DOHH2 (cell line): ENCODE data around the gene PRG3.

Experiments
- H3F3A ChIP-seq: fragments of 200-600 bp; sonication (generic), shearing (Covaris generic); 2 replicates; pipeline ENCODE4 v1.6.0; 2016; ENCODE audit warnings: antibody characterized with exemption, mild to moderate bottlenecking; ENCODE audit not compliant: control insufficient read depth, insufficient read depth
- H3K27ac ChIP-seq: fragments of 200-600 bp; sonication (generic); 2 replicates; pipeline ENCODE4 v1.5.1; 2014; ENCODE audit warnings: low read depth, mild to moderate bottlenecking, low read length, moderate library complexity
- H3K27me3 ChIP-seq: fragments of 200-600 bp; sonication (generic); 2 replicates; pipeline ENCODE4 v1.6.1; 2014; ENCODE audit warnings: mild to moderate bottlenecking, low read length, mixed read lengths; ENCODE audit not compliant: control insufficient read depth
- H3K36me3 ChIP-seq: fragments of 200-600 bp; sonication (generic); 2 replicates; pipeline ENCODE4 v1.6.1; 2014; ENCODE audit warnings: mild to moderate bottlenecking, low read length, moderate library complexity, mixed read lengths; ENCODE audit not compliant: control insufficient read depth
- H3K4me1 ChIP-seq: fragments of 200-600 bp; sonication (generic); 2 replicates; pipeline ENCODE4 v1.6.1; 2014; ENCODE audit warnings: mild to moderate bottlenecking, low read length, mixed read lengths; ENCODE audit not compliant: control insufficient read depth
- H3K4me2 ChIP-seq: fragments of 200-600 bp; sonication (generic); 2 replicates; pipeline ENCODE4 v1.6.0; 2014; ENCODE audit warnings: mild to moderate bottlenecking, low read length, moderate library complexity
- H3K4me3 ChIP-seq: fragments of 200-600 bp; sonication (generic); 2 replicates; pipeline ENCODE4 v1.5.1; 2014; ENCODE audit warnings: mild to moderate bottlenecking, low read length, mixed read lengths
- H3K79me2 ChIP-seq: fragments of 200-600 bp; sonication (generic); 2 replicates; pipeline ENCODE4 v1.6.1; 2014; ENCODE audit warnings: mild to moderate bottlenecking, low read length, mixed read lengths; ENCODE audit not compliant: control insufficient read depth
- H3K9me2 ChIP-seq: fragments of 200-600 bp; sonication (generic); replicated peaks from 2 replicates; pipeline ENCODE4 v1.6.1; 2014; ENCODE audit warnings: mild to moderate bottlenecking, low read length, mixed read lengths; ENCODE audit not compliant: control insufficient read depth
- H3K9me3 ChIP-seq: fragments of 200-600 bp; sonication (generic); 2 replicates; pipeline ENCODE4 v1.6.1; 2014; ENCODE audit warnings: antibody characterized with exemption, low read length, mixed read lengths; ENCODE audit not compliant: control insufficient read depth, insufficient read depth
- H4K20me1 ChIP-seq: fragments of 200-600 bp; sonication (generic); 2 replicates; pipeline ENCODE4 v1.6.0; 2014; ENCODE audit warnings: low read depth, mild to moderate bottlenecking, antibody characterized with exemption, low read length, moderate library complexity; ENCODE audit not compliant: control insufficient read depth, insufficient read depth
- EZH2phosphoT487 ChIP-seq: fragments of 200-600 bp; sonication (generic); IDR thresholded peaks from 2 replicates; pipeline ENCODE4 v1.6.1; 2017; ENCODE audit warnings: borderline replicate concordance, mild to moderate bottlenecking, antibody characterized with exemption, low read length, moderate library complexity, mixed read lengths
- TF ChIP-seq, protein P1 (sequence below): fragments of 200-600 bp; sonication (generic); IDR thresholded peaks from one replicate; pipeline ENCODE4 v1.5.1; 2014; ENCODE audit warnings: antibody characterized with exemption, mild to moderate bottlenecking, low read depth, low read length; ENCODE audit not compliant: poor library complexity, severe bottlenecking

The PRG3 gene

DNA sequence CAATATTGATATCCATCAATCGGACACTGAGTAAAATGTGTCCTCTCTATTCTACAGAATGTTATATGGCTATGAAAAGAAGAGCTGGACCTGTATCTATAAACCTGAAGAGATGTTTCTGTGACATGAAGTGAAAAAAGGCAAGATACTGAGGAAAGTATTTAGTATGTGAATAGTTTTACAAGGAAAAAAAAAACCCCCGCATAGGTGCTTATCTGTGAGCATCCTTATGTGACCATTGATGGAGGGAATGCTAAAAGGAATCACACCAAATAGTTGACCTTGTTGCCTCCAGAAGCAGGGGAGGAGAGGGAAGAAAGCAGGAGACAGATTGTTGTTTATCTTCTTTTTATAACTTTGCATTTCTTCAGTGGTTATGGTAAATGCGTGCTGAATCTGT, 10.2 kb upstream of the PRG3 start:
- Histone ChIP-seq H3K27me3 (peaks cover 11% of the 10 kb centered on the region; the same call in 1 of the 2 replicates), H3K79me2 (no peaks in the 10 kb centered on the region), H3F3A (no peaks in the 10 kb centered on the region), H3K4me1 (no peaks in the 10 kb centered on the region), H3K4me3 (no peak overlapping the region), H3K4me2 (no peak overlapping the region), H3K27ac (no peak overlapping the region), H3K9me3 (no peaks in the 10 kb centered on the region), H3K9me2 (no peaks in the 10 kb centered on the region), H4K20me1 (no peaks in the 10 kb centered on the region), H3K36me3 (no peaks in the 10 kb centered on the region)
- TF ChIP-seq, protein P1, sequence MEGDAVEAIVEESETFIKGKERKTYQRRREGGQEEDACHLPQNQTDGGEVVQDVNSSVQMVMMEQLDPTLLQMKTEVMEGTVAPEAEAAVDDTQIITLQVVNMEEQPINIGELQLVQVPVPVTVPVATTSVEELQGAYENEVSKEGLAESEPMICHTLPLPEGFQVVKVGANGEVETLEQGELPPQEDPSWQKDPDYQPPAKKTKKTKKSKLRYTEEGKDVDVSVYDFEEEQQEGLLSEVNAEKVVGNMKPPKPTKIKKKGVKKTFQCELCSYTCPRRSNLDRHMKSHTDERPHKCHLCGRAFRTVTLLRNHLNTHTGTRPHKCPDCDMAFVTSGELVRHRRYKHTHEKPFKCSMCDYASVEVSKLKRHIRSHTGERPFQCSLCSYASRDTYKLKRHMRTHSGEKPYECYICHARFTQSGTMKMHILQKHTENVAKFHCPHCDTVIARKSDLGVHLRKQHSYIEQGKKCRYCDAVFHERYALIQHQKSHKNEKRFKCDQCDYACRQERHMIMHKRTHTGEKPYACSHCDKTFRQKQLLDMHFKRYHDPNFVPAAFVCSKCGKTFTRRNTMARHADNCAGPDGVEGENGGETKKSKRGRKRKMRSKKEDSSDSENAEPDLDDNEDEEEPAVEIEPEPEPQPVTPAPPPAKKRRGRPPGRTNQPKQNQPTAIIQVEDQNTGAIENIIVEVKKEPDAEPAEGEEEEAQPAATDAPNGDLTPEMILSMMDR = no peak
- TF ChIP-seq EZH2phosphoT487 = no peak

DNA sequence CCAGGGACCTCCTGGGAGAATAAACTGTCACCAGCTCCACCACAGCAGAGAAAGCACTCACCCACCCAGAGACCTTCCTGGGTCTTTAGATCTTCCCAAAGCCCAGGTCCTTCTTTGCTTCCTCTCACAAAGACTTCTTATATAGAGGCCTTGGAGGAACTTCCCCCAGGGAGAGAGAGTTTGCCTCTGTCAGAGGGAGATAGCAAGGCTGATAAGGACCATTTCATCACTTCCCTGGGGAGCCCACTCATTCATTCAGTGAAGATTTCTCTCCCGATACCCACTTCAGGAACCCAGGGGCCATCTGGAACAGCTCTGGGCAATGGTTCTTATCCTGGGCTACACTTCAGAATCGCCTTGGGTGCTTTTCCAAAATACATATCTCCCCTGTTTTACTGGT, 9.6 kb upstream of the PRG3 start, which contains the start of gene PRG2:
Gene PRG2, minus strand, starts transcription at position 116 of the 400 bp plus-strand sequence. CDS start 706 bp downstream, outside the sequence.
- H3K4me1 ChIP-seq = no peaks in the 10 kb centered on the region
- H3K9me3 ChIP-seq = no peaks in the 10 kb centered on the region
- no peaks in the 10 kb centered on the region for H3K79me2 ChIP-seq
- H3K4me2 ChIP-seq = no peak within 1 kb of the TSS
- no peak within 1 kb of the TSS for H3K27ac ChIP-seq
- H4K20me1 ChIP-seq = no peaks in the 10 kb centered on the region
- H3K36me3 ChIP-seq = no peaks in the 10 kb centered on the region
- TF ChIP-seq, protein P1 = no peak
- TF ChIP-seq EZH2phosphoT487 = no peak
- peaks cover 11% of the 10 kb centered on the region; the same call in 1 of the 2 replicates for H3K27me3 ChIP-seq
- no peak within 1 kb of the TSS for H3K4me3 ChIP-seq
- H3F3A ChIP-seq = no peaks in the 10 kb centered on the region
- H3K9me2 ChIP-seq = no peaks in the 10 kb centered on the region

DNA sequence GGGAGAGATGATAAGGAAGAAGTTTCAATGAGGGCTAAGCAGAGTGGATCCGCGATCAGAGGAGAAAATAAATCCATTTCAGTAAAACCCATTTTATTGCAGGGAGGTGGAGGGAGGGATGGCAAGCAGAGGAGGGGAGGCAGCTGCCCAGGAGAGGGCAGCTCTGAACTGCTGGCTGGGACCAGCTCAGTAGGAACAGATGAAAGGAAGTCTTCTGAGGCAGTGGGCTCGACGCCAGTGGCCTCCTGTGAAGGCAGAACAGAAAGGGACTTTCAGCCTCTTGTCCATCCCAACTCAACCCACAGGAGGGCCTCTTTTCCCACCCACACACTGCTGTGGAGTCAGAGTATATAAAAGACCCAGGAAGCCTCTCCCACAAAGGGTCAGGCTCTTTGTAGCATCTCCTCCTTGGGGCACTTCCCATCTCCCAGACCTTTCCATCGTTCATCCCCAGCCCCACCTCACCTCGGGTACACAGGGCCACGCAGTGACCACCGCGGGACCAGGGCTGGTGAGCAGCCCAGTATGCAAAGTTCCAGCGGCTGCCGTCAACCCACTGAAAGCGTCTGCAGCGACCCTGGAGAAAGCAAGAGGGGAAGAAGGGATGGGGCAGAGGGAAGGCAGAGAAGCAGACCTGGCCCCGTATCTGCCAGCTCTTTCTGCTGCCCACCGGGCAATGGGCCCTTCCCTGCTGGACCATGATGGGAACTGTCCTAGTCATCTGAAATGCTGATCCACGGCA, 6.5 kb upstream of the PRG3 start:
- Histone ChIP-seq H3K9me3 (no peaks in the 10 kb centered on the region), H3K27me3 (peaks cover 19% of the 10 kb centered on the region; the same call in 1 of the 2 replicates), H3K79me2 (no peaks in the 10 kb centered on the region), H3K4me2 (no peak overlapping the region), H3K4me1 (no peaks in the 10 kb centered on the region), H3F3A (no peaks in the 10 kb centered on the region), H3K27ac (no peak overlapping the region), H4K20me1 (no peaks in the 10 kb centered on the region), H3K4me3 (no peak overlapping the region), H3K36me3 (no peaks in the 10 kb centered on the region), H3K9me2 (no peaks in the 10 kb centered on the region)
- TF ChIP-seq, protein P1 = no peak
